Measurements from ENCODE around the gene ZNF385A.

DNA sequence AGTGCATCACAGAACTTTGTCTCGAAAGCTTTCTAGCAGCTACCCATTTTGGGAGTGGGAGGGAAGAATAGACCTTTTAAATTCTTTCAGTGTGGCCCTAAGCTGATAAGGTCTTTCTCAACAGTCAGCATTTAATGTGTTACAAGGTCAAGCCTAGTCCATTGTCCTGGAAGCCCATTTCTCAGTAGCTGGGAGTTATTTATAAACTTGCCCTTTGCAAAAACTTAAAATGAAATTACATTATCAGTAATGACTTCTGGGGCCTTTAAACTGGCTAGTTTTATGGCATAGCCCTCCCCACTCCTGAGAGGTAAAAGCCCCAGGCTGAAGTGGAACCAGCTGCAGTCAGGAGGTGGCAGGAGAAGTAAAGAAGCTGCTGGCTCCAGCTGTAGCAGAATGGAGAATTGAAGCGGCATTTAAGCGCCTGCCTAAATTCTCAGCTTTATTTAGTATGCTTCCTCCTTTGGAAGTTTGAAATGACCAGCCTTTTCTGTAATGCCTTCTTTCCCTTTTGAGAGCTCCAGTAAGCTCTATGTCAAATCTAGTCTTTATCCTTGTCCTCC lies 47.2 kb downstream of the ZNF385A start:
- TF ChIP-seq, protein P1, sequence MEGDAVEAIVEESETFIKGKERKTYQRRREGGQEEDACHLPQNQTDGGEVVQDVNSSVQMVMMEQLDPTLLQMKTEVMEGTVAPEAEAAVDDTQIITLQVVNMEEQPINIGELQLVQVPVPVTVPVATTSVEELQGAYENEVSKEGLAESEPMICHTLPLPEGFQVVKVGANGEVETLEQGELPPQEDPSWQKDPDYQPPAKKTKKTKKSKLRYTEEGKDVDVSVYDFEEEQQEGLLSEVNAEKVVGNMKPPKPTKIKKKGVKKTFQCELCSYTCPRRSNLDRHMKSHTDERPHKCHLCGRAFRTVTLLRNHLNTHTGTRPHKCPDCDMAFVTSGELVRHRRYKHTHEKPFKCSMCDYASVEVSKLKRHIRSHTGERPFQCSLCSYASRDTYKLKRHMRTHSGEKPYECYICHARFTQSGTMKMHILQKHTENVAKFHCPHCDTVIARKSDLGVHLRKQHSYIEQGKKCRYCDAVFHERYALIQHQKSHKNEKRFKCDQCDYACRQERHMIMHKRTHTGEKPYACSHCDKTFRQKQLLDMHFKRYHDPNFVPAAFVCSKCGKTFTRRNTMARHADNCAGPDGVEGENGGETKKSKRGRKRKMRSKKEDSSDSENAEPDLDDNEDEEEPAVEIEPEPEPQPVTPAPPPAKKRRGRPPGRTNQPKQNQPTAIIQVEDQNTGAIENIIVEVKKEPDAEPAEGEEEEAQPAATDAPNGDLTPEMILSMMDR (conservative IDR thresholded peaks at IDR 0.05; ENCODE audit: low read length): no peak
- no peak for TF ChIP-seq EZH2phosphoT487 (IDR thresholded peaks at IDR 0.05; ENCODE audit: borderline replicate concordance, low read depth, low read length)

Measured in OCI-LY7 (cell line).